Measurements from ENCODE around the gene RNF151.
"Not testable (repeated sequence)": the region's sequence is repeated elsewhere in the genome, so short reads cannot be mapped to it uniquely, and the experiment has no call there.

The RNF151 gene

GRCh38 chr16:1939833-1940232 lies 26.8 kb upstream of the RNF151 start:
- not testable (repeated sequence) for DNase-seq

GRCh38 chr16:1940273-1941161 lies 26.1 kb upstream of the RNF151 start:
- no peak for DNase-seq

DNA sequence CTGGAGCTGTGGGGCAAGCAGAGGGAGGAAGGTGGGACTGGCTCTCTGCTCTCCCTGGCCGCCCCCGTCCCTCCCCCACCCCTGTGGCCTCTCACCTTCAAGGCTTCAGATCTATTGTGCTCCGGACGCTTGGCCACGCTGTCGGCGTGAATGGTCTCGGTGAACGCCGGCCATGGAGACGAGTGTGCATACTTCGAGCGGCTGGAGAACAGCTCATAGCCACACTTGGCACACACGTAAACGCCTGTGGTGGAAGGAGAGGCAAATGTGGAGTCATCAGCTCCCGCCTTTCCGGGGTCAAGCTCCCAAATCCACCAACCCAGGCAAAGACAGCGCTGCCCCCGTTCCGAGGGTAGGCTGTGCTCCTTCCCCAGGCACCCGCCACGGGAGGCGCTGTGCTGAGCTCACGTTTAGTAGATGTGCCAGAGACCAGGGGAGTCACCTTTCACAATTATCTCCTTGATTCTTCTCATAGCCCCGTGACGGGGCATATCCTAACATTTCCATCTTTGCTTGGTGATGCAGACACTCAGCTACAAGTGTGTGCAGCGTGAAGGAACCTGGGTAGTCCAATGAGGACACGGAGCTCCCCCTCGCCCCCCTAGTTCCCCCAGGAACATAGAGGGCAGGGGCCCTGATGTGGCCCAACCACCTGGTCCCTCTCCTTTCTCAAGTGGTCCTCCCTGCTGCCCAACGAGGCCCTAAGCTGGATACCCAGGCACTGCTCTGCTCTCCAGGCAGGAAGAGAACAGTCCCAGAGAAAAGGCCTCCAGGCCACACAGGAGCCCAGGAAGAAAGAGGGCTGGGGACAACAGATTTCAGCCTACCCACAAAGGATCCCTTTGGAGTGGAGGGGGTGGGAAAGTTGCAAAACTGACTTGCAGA lies 25.3 kb upstream of the RNF151 start:
- no peak for DNase-seq

- peak; percentile 81 for DNase-seq
Measured at GRCh38 chr16:1942047-1942809, 24.4 kb upstream of the RNF151 start.

GRCh38 chr16:1942810-1943726 lies 23.6 kb upstream of the RNF151 start, which contains the start of gene MSRB1:
TSS of gene MSRB1 (minus strand) at chr16:1943199. CDS start at chr16:1943156, 43 bp downstream.
- DNase-seq: peak; percentile 100

DNA sequence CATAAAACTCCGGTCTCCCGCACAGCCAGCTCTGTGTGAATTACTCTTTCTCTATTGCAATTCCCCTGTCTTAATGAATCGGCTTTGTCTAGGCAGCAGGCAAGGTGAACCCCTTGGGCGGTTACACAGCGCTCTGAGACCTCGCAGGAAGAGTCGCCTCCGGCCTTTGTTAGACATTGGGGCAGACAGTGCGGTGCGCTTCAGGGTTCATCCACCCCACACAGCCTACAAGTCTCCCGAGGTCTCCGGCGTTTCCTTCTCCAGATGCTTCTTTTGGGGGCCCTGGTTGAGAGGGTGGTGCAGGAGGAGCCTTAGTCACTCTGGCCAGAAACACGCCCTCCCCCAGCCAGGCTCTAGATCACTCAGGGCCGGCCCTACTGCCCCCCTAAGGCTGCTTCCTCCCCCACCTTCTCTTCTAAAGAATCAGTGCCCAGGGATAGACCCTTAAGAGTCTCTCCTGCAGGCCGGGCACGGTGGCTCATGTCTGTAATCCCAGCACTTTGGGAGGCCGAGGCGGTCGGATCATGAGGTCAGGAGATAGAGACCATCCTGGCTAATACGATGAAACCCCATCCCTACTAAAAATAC lies 21.9 kb upstream of the RNF151 start:
- no peak for DNase-seq

GRCh38 chr16:1945559-1946391 lies 20.9 kb upstream of the RNF151 start:
- DNase-seq: no peak

DNA sequence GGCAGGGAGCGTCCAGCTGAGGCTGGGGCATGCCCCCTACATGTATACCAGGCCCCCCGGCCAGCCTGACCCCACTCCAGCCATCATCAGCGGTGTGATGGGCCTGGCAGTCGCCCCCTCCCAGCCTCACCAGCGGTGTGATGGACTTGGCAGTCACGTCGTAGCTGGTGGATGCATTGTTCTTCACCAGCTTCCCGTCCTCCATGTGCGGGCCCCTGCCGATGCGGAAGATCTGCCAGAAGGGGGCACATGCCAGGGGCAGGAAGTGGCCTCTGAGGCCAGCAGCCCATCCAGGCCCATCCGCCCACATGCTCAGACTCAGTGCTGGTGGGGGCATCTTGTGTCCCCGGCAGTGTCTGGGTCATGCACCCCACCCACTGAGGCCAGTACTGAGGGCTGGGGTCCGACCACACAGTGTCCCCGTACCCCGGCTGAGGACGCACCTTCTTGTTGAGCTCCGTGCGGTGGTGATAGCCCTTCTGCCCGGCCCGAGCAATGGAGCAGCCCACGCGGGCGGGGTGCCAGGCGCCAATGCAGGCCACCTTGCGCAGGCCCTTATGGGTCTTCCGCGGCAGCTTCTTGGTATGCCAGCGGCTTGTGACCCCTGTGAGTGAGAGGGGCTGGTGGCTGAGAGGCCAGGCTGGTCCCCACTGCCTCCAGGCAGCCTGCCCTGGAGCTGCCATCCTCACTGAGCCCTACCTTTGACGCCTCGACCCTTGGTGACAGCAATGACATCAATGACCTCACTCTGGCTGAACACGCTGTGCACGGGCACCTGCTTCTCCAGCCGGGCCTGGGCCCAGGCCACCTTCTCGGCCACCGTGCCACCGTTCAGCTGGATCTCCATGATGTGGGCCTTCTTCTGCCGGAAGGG lies 19.9 kb upstream of the RNF151 start:
- no peak for DNase-seq

DNA sequence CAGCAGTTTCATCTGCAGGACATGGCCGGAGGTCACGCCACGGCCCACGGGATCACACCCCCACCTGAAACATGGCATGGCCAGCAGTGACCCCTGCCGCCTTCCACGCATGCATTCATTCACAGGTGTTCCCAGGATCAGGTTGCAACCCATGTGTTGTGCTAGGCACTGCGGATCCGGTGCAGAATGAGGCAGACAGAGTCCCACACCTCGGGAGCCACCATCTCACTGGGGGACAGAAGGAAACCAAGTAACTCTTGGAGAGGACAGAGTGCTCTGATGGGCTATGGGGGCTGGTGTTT lies 19.3 kb upstream of the RNF151 start:
- no peak for DNase-seq

DNA sequence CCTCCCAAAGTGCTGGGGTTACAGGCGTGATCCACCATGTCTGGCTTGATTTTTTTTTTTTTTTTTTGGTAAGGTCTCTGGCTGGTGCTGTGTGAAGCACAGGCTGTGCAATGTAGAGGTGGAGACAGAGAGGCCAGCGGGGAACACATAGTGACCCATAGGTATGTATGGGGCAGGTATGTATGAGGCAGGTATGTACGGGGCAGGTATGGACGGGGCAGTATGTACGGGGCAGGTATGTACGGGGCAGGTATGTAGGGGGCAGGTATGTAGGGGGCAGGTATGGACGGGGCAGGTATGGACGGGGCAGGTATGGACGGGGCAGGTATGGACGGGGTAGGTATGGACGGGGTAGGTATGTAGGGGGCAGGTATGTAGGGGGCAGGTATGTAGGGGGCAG lies 17.1 kb upstream of the RNF151 start:
- DNase-seq: no peak

DNA sequence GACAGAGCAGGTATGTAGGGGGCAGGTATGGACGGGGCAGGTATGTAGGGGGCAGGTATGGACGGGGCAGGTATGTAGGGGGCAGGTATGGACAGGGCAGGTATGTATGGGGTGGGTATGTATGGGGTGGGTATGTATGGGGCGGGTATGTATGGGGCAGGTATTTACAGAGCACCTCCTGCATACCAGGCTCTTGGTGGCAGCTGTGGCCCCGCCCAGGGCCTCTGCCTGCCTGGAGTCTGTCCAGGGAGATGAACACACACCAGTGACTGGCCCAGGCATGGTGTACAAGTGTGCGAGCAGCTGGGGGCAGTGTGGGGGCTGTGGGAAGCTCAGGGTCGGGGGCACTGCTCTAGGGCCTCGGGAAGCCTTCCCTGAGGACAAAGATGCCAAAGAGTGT lies 16.6 kb upstream of the RNF151 start:
- DNase-seq: no peak

DNA sequence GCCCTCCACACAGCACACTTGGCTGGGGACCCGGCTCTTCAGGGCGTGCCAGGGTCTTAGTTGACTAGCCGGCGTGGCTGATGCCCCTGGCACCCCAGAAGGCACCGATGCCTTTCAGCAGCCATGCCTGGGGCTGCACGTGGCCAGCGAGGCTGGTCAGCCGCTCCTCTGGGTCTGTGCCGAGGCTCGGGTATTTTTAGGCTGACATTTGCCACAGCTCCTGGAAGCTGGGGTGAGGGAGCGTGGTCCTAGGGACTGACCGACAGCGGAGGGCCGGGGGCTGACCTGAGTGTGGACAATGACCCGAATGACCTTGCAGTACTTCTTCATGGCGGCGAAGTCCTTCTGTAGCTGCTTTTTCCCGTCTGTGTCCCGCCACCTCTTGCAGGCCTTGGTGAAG lies 16.1 kb upstream of the RNF151 start:
- no peak for DNase-seq

DNA sequence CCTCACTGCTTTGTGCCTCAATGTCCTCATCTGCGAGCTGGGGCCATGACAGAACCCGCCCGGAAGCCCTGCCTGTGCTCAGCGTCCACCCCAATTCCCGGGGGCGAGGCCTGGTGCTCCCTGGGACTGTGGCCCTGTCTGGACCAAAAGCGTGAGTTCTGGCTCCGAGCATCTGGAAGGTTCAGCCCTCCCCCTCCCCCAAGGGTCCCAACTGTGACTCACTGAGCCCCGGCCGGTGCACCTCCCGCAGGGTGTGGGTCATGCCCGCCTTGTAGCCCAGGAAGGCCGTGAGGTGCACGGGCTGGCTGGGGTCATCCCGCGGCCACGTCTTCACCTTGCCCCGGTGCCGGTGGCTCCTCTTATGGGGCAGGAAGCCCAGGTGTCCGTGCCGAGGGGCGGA lies 12.9 kb upstream of the RNF151 start:
- DNase-seq: no peak

GRCh38 chr16:1957434-1958142 lies 9.1 kb upstream of the RNF151 start:
- DNase-seq: not testable (repeated sequence)

- DNase-seq: not testable (repeated sequence)
Measured at GRCh38 chr16:1958143-1958491, 8.5 kb upstream of the RNF151 start.

DNA sequence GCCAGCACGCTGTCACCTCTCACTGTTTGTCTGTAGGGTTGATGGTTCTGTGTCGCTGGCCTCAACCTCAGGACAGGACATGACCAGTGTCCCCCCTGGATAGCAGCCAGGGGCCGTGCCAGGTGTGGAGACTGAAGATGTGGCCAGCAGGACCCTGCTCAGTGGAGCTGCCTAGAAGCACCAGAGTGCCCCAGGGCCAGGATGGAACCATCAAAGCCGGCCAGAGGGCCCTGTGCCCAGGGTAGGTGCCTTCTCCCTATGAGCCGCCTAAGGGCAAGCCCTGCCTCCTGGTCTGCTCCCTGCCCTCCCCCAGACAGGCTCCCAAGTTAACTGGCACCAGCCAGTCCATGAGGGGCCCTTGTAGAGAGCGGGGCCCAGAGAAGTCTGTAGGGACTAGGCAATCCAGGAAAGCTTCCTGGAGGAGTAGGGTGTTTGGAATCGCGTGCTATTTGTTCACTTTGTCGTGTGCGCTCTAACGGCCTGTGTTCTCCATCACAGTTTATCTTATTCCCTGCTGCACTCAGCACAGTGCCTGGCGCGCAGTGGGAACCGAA lies 7.9 kb upstream of the RNF151 start:
- DNase-seq: no peak

DNA sequence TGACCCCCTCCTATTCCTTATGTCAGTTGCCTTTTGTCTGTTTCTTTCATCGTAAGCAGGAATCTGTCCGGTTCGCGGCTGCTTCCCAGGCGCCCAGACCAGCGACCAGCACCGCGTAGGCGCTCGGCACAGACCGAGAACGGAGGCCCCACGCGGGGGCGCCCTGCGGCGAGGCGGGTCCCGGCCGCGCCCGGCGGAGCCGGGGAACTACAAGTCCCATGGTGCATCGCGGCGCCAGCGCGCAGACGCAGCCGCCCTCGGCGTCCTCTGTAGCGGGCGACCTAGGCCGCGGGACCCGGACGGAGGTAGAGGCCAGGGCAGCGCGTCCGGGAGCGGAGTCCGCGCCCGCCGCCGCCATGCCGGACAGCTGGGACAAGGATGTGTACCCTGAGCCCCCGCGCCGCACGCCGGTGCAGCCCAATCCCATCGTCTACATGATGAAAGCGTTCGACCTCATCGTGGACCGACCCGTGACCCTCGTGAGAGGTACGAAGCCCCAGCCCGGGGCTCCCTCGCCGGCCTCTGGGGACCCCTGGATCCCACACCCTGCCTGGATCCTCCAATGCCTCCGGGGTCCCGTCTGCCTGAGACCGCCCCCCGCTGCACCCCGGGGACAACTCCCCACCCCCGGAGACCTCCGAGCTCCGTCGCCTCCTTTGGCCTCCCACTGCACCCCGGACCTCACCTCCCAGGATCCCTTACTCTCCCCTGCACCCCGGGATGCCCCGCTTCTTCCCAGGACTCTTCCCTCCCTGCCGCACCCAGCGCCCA lies 7.2 kb upstream of the RNF151 start, which contains the start of gene NDUFB10:
Gene NDUFB10, plus strand, starts transcription at position 270 of the 771 bp plus-strand sequence. Its CDS starts 87 bp downstream, at position 357.
- peak; percentile 97 for DNase-seq
